HG03103 (cell line): ENCODE measurements around the gene GBP7.
A peak's percentile ranks its signal among the peaks of the same experiment; 100 is the strongest.

Experiments used
- ATAC-seq: cut with Tn5 transposase; IDR thresholded peaks from one replicate; pipeline ENCODE4 v1.9.1; 2021; ENCODE audit warnings: low read depth; ENCODE audit not compliant: unreplicated experiment

The GBP7 gene

GRCh38 chr1:89125240-89125912 lies 50.4 kb downstream of the GBP7 start:
- ATAC-seq = peak; percentile 27

- ATAC-seq = no peak
Observed at GRCh38 chr1:89121641-89122040, 54.2 kb downstream of the GBP7 start.

- ATAC-seq = no peak
Observed at GRCh38 chr1:89114662-89115061, 61.1 kb downstream of the GBP7 start.

- no peak for ATAC-seq
Observed at GRCh38 chr1:89112871-89113613, 62.8 kb downstream of the GBP7 start.

- ATAC-seq = no peak
Observed at GRCh38 chr1:89104687-89105086, 71.1 kb downstream of the GBP7 start.

- ATAC-seq = no peak
Observed at GRCh38 chr1:89104147-89104546, 71.7 kb downstream of the GBP7 start.

- ATAC-seq = no peak
Observed at GRCh38 chr1:89102021-89102420, 73.8 kb downstream of the GBP7 start.

- ATAC-seq = no peak
Observed at GRCh38 chr1:89100412-89100811, 75.4 kb downstream of the GBP7 start.

GRCh38 chr1:89098857-89099256 lies 76.9 kb downstream of the GBP7 start:
- ATAC-seq = no peak

GRCh38 chr1:89095737-89096136 lies 80.1 kb downstream of the GBP7 start:
- no peak for ATAC-seq

GRCh38 chr1:89089962-89090361 lies 85.8 kb downstream of the GBP7 start:
- no peak for ATAC-seq

- no peak for ATAC-seq
Observed at GRCh38 chr1:89088572-89088971, 87.2 kb downstream of the GBP7 start.

- ATAC-seq = no peak
Observed at GRCh38 chr1:89087241-89087640, 88.6 kb downstream of the GBP7 start.

GRCh38 chr1:89085781-89086180 lies 90.0 kb downstream of the GBP7 start:
- ATAC-seq = no peak
